Measurements from ENCODE around the gene GABBR2. TPM values are rescaled to one million over a fixed set of nuclear protein-coding genes. Genes with fewer than 3 reads are reported as not detected.

Gene GABBR2
- total and polyA plus RNA-seq, 9 of the 15 experiments (the other 6 are each of a cell fraction or from before 2014, with no cell fraction given): 0.15 to 1.9 (median 0.32) TPM

GRCh38 chr9:98329281-98329680 lies 379.5 kb downstream of the GABBR2 start:
- Histone ChIP-seq H3K9me1 (ENCODE audit: control insufficient read depth, insufficient read depth, low read length) (no peaks in the 10 kb centered on the region), H3K9ac (ENCODE audit: insufficient read depth in 1 of 2, low read depth in 2 of 2, low read length in 2 of 2) (no peak overlapping the region), H3K4me1 (replicated peaks in 1 of 2; ENCODE audit: control insufficient read depth in 2 of 2, insufficient read depth in 2 of 2, low read length in 2 of 2) (peaks cover 23 to 41% of the 10 kb centered on the region in 2 experiments), H4K20me1 (replicated peaks; ENCODE audit: control insufficient read depth, insufficient read depth, low read length) (no peaks in the 10 kb centered on the region), H3K36me3 (ENCODE audit: control insufficient read depth, insufficient read depth, low read length) (no peaks in the 10 kb centered on the region), H3K4me2 (ENCODE audit: insufficient read depth, low read length) (no peak overlapping the region), H3K4me3 (no peak overlapping the region), H3K27ac (ENCODE audit: extremely low read depth, low read depth, low read length) (no peak overlapping the region), H3K79me2 (ENCODE audit: control insufficient read depth, insufficient read depth, low read length) (no peaks in the 10 kb centered on the region), H2AFZ (ENCODE audit: low read depth, low read length) (no peak overlapping the region), H3K27me3 (ENCODE audit: control insufficient read depth in 2 of 2, insufficient read depth in 2 of 2, low read length in 2 of 2) (no peaks in the 10 kb centered on the region), H3K9me3 (replicated peaks; ENCODE audit: control insufficient read depth, insufficient read depth, low read depth, low read length) (no peaks in the 10 kb centered on the region)
- 68% methylated on average over 6 of the region's 6 CpGs for WGBS (ENCODE audit: insufficient coverage, low coverage, missing lambda C conversion rate)
- no peak for DNase-seq (ENCODE audit: extremely low read depth in 1 of 4, low spot score in 3 of 4)
- intact Hi-C loops (cut with micrococcal nuclease) (no loop called here), in situ Hi-C loops (cut with MboI) (no loop called here)
- ChIA-PET CTCF (ENCODE audit: low intra/inter-chr PET ratio) (no interaction called here), POLR2A (interaction anchor here (0.6 to 1.3 kb wide), 4 partner anchors 10 to 180 kb away, joined by 3 to 4 read pairs (median 3); no protein-coding TSS in a partner anchor)
- no peak for TF ChIP-seq HNRNPUL1 (IDR thresholded peaks at IDR 0.05; ENCODE audit: low read length)
- no peak for TF ChIP-seq HBP1 (CRISPR knock-in tag; IDR thresholded peaks at IDR 0.05)
- TF ChIP-seq RHOXF2B (CRISPR knock-in tag; conservative IDR thresholded peaks at IDR 0.05): no peak
- TF ChIP-seq DDX20 (tag; IDR thresholded peaks at IDR 0.05; ENCODE audit: low read depth): no peak
- no peak for TF ChIP-seq ZNF696 (CRISPR knock-in tag; conservative IDR thresholded peaks at IDR 0.05)
- TF ChIP-seq ZNF561 (CRISPR knock-in tag; conservative IDR thresholded peaks at IDR 0.05): no peak
- FAIRE-seq: no peak
- no peak for ATAC-seq
- BruUV-seq (replicated peaks): no TSS peak

All from K562 (cell line).